Prostate gland (tissue), 2 donors: ENCODE measurements around the gene ATP10B. TPM values are rescaled to one million over a fixed set of nuclear protein-coding genes. Genes with fewer than 3 reads are reported as not detected.

Experiments used
- DNase-seq: peaks from one replicate; pipeline ENCODE4 v3.0.0-alpha.2; 2019; ENCODE audit warnings: low spot score
- H3K27ac ChIP-seq, 2 donors: fragments of 200-600 bp; sonication (generic); 2 replicates each; pipeline ENCODE4 v1.5.1; 2017 to 2019
- H3K27me3 ChIP-seq: fragments of 200-600 bp; sonication (generic); replicated peaks from 2 replicates; pipeline ENCODE4 v1.5.1; 2019; ENCODE audit not compliant: insufficient read depth
- H3K36me3 ChIP-seq, 2 donors: fragments of 200-600 bp; sonication (generic); 1 replicate in 1 of 2; 2 replicates in 1 of 2; pipeline versions ENCODE4 v1.5.1 to v1.8.1; 2017 to 2019
- H3K4me1 ChIP-seq: fragments of 200-600 bp; sonication (generic); replicated peaks from 2 replicates; pipeline ENCODE4 v1.5.1; 2019
- H3K4me3 ChIP-seq, 2 donors: fragments of 200-600 bp; sonication (generic); 2 replicates each; pipeline ENCODE4 v1.5.1; 2017 to 2019
- H3K9me3 ChIP-seq: fragments of 200-600 bp; sonication (generic); 2 replicates; pipeline ENCODE4 v1.5.1; 2017
- POLR2A ChIP-seq: fragments of 450-650 bp; IDR thresholded peaks from one replicate; pipeline ENCODE4 v1.6.1; 2016; ENCODE audit warnings: antibody characterized with exemption, mild to moderate bottlenecking
- POLR2AphosphoS5 ChIP-seq: sonication (generic); formaldehyde crosslinking; IDR thresholded peaks from one replicate; pipeline ENCODE4 v1.6.1; 2017; ENCODE audit warnings: antibody characterized with exemption
- WGBS: methylation state at CpG from one replicate; pipeline ENCODE4 v1.1.5; 2018; 5-methylcytosine and 5-hydroxymethylcytosine counted together
- intact Hi-C: fragments of 100-400 bp; cut with DNase I; formaldehyde crosslinking; loops from one replicate; pipeline ENCODE4 v1.14.2; 2022
- total RNA-seq, 2 donors: library from RNA; depleted of rRNA; stranded (reverse); fragments of >200 nt; gene quantifications; one replicate each; pipeline ENCODE4 v1.1.0, GENCODE V29; 2016
- TF ChIP-seq, protein P1 (sequence below), 4 experiments: fragments of 200-600 bp in 2 of 4; fragments of 450-650 bp in 2 of 4; sonication (generic) in 2 of 4; IDR thresholded peaks; 1 replicate in 3 of 4; 2 replicates in 1 of 4; pipeline ENCODE4 v1.5.1; 2016 to 2019; ENCODE audit warnings: antibody characterized with exemption in 4 of 4, mild to moderate bottlenecking in 2 of 4, moderate library complexity in 2 of 4

Gene ATP10B
- total RNA-seq, 2 donors from 2014 or later: 0.74 TPM; not detected in 1

DNA sequence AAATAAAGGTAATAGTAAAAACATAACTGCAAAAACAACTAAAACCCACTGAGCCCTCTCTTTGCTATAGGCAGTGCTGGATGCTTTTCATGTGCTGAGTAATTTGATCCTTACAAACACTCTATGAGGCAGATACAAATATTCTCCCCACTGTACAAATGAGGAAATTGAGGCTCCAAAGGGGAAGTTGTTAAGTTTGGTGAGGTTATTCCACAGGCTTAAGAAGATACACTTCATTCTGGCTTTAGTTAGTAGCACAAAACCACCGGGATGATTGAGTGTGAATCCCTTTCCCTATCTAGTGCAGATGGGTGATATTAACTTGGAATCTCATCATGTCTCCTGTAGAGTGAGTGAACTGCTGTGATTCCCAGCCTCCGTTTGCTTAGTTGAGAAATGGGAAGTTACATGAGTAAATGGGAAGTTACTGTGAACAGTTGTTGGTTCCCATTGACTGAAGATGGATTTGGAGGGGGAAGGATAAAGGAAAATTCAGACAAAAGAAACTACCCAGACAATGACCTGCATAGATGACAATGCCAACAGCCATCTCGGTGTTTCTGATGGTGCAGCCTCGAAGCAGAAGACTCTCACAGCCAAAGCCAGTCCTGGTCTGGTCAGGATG, 208.3 kb downstream of the ATP10B start:
- no peaks in the 10 kb centered on the region for H3K36me3 ChIP-seq
- intact Hi-C loops: no loop called here
- no peak overlapping the region for H3K4me3 ChIP-seq
- 84% methylated on average over 4 of the region's 4 CpGs for WGBS
- H3K27me3 ChIP-seq: no peaks in the 10 kb centered on the region
- no peak overlapping the region for H3K27ac ChIP-seq
- DNase-seq: no peak
- H3K4me1 ChIP-seq: no peaks in the 10 kb centered on the region
- no peak for TF ChIP-seq POLR2AphosphoS5
- TF ChIP-seq, protein P1, sequence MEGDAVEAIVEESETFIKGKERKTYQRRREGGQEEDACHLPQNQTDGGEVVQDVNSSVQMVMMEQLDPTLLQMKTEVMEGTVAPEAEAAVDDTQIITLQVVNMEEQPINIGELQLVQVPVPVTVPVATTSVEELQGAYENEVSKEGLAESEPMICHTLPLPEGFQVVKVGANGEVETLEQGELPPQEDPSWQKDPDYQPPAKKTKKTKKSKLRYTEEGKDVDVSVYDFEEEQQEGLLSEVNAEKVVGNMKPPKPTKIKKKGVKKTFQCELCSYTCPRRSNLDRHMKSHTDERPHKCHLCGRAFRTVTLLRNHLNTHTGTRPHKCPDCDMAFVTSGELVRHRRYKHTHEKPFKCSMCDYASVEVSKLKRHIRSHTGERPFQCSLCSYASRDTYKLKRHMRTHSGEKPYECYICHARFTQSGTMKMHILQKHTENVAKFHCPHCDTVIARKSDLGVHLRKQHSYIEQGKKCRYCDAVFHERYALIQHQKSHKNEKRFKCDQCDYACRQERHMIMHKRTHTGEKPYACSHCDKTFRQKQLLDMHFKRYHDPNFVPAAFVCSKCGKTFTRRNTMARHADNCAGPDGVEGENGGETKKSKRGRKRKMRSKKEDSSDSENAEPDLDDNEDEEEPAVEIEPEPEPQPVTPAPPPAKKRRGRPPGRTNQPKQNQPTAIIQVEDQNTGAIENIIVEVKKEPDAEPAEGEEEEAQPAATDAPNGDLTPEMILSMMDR (IDR thresholded peaks at IDR 0.05): no peak
- no peak for TF ChIP-seq POLR2A
- H3K9me3 ChIP-seq: no peaks in the 10 kb centered on the region

DNA sequence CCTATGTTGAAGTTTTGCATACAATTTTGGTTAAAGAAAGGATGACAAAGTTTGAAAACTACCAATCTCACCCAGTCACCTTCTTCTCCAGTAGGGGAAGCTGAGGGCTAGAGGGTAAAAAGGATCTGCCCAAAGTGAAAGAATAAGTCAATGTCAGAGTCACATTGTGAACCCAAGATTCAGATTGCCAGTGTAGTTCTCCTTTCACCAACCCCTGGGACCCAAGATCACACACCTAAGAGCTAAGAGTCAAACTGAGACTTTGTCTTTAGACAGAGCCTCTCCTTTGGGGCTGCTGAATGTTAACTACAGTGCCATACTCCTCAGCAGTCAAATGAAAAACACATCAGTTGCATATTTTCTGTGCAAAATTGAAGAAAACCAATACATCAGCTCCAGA, 210.6 kb downstream of the ATP10B start:
- no peak for DNase-seq
- H3K4me1 ChIP-seq: no peaks in the 10 kb centered on the region
- no peak overlapping the region for H3K27ac ChIP-seq
- H3K27me3 ChIP-seq: no peaks in the 10 kb centered on the region
- intact Hi-C loops: no loop called here
- no peaks in the 10 kb centered on the region for H3K36me3 ChIP-seq
- no peaks in the 10 kb centered on the region for H3K9me3 ChIP-seq
- H3K4me3 ChIP-seq: no peak overlapping the region
- TF ChIP-seq, protein P1 (IDR thresholded peaks at IDR 0.05): no peak
- no peak for TF ChIP-seq POLR2A
- no peak for TF ChIP-seq POLR2AphosphoS5

DNA sequence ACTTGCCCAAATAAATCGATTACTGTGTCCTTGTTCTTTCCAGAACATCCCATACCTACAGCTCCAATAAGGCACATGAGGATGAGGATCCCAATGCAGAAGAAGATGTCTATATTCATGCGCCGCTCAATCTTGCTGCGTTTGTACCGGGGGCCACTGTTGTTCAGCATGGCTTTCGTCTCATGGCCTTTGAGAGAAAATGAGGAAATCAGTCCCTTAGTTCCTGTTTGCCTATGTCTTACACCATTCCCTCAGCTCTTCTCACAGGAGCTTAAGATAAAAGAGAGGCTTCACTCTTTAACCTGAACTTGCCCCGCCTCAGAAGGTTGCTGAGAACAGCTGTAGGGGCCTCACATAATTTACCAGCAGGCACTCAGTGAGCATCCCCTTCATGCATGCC, 211.6 kb downstream of the ATP10B start:
- no peak overlapping the region for H3K4me3 ChIP-seq
- no peak overlapping the region for H3K27ac ChIP-seq
- DNase-seq: no peak
- no peaks in the 10 kb centered on the region for H3K27me3 ChIP-seq
- intact Hi-C loops: no loop called here
- H3K36me3 ChIP-seq: no peaks in the 10 kb centered on the region
- no peaks in the 10 kb centered on the region for H3K9me3 ChIP-seq
- TF ChIP-seq POLR2AphosphoS5: no peak
- no peak for TF ChIP-seq POLR2A
- TF ChIP-seq, protein P1 (IDR thresholded peaks at IDR 0.05): no peak
- H3K4me1 ChIP-seq: no peaks in the 10 kb centered on the region
- 82% methylated on average over 7 of the region's 7 CpGs for WGBS

DNA sequence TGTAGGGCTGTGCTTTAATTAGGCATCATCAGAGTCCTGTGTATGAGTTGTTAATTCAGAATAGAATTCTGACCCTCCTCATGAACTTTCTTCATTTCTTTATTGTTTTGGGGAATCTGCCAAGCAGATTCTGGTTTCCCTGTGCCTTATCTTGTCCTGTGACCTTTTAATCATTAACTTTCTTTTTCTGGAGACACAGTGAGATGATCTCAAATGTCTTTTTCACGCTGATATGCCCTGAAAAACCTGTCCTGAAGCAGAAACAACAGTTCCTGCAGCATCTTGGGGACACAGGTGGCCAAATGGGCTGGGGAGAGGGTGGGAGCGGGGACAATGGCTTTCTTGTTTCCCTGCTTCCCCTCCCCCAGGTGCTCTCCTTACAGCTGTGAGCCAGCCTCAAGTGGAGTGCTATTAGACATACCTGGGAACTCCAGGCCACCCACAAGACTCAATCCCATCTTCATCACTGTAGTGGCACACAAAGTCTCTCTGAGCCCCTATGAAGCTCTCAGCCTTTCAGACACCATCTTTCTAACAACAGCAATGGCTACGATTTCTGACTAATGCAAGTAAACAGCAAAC, 213.8 kb downstream of the ATP10B start:
- TF ChIP-seq, protein P1 (IDR thresholded peaks at IDR 0.05): no peak
- TF ChIP-seq POLR2AphosphoS5: no peak
- no peak overlapping the region for H3K27ac ChIP-seq
- DNase-seq: no peak
- H3K4me3 ChIP-seq: no peak overlapping the region
- no peaks in the 10 kb centered on the region for H3K4me1 ChIP-seq
- 61% methylated on average over 3 of the region's 3 CpGs for WGBS
- no peaks in the 10 kb centered on the region for H3K36me3 ChIP-seq
- H3K27me3 ChIP-seq: no peaks in the 10 kb centered on the region
- H3K9me3 ChIP-seq: no peaks in the 10 kb centered on the region
- intact Hi-C loops: no loop called here
